AG10803 (cell line): ENCODE data around the gene TAS2R30.

Experiments used
- DNase-seq: peaks from one replicate; pipeline ENCODE4 v3.0.0; 2010; ENCODE audit warnings: low read depth
- H3K4me3 ChIP-seq: 2 replicates; pipeline ENCODE4 v1.5.1; 2011; ENCODE audit warnings: mild to moderate bottlenecking, low read length, control low read depth
- CTCF ChIP-seq: conservative IDR thresholded peaks from 2 replicates; pipeline ENCODE4 v1.5.1; 2011; ENCODE audit warnings: mild to moderate bottlenecking, low read length, control low read depth, inconsistent platforms

The TAS2R30 gene

GRCh38 chr12:11171145-11171968, 36.9 kb upstream of the TAS2R30 start, which contains the start of gene SMIM10L1:
TSS of gene SMIM10L1 (plus strand) at chr12:11171194. CDS start at chr12:11171357, 163 bp downstream.
- peak; percentile 17 for TF ChIP-seq CTCF
- peak within 1 kb of the TSS; percentile 92 for H3K4me3 ChIP-seq
- DNase-seq: peak; percentile 94

DNA sequence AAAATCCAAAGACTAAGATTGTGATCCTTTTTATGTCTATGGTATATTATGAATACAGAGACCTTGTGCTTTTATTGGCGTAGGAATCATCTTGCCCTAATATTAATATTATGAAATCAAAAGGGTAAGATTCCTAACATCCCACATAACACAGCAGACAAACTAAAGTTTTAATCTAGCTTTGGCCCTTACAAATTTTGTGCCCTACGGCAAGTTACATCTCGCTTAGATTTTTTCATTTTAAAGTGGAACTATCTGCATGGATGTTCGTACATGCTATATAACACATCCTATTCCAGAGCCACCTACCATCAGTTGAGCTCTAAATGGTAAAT, 36.3 kb upstream of the TAS2R30 start:
- H3K4me3 ChIP-seq: peak overlapping the region; percentile 92
- no peak for TF ChIP-seq CTCF
- no peak for DNase-seq

DNA sequence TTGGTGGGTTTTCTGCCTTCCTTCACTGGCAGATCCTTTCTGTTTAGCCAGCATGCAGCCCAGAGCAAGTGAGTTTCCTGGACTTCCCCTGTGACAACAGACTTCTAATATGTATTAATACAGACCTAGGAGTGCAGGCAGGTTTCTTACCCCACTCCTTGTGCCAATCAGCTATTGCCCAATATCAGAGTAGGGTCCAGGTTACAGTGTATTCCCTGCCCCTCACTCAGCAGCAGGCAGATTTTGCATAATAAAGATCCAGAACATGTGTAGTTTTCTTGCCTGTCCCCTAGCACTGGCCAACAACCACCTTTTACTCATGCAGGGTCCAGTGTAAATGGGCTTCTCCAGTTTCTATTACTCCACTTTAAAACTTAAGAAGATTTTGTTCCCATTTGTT, 31.9 kb upstream of the TAS2R30 start:
- no peak for TF ChIP-seq CTCF
- no peak for DNase-seq
- H3K4me3 ChIP-seq: no peak overlapping the region

GRCh38 chr12:11164384-11164783, 29.9 kb upstream of the TAS2R30 start:
- DNase-seq: no peak
- no peak for TF ChIP-seq CTCF
- H3K4me3 ChIP-seq: no peak overlapping the region

GRCh38 chr12:11162502-11162901, 28.1 kb upstream of the TAS2R30 start:
- H3K4me3 ChIP-seq: no peak overlapping the region
- DNase-seq: no peak
- TF ChIP-seq CTCF: no peak

- no peak overlapping the region for H3K4me3 ChIP-seq
Observed at GRCh38 chr12:11158885-11159444, 24.5 kb upstream of the TAS2R30 start.

More at GRCh38 chr12:11158885-11159444, 24.5 kb upstream of the TAS2R30 start:
- TF ChIP-seq CTCF: no peak
- DNase-seq: no peak
